Measurements from ENCODE around the gene BCR.

Gene BCR

DNA sequence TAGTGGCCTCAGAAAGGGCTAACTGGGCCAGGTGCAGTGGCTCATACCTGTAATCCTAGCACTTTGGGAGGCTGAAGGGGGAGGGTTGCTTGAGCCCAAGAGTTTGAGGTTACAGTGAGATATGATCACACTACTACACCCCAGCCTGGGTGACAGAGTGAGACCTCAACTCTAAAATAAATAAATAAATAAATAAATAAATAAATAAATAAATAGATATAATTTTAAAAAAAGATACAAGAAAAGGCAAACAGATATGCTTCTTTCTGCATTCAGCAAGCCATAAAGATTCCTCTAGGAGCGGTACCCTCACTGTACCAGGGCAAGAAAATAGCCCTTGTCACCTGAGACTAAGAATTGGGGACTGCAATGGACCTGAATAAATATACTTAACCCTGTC, 37.2 kb upstream of the BCR start:
- DNase-seq (ENCODE audit: insufficient read length) (no peak), FAIRE-seq (no peak)
- no peak for TF ChIP-seq POLR2A (IDR thresholded peaks at IDR 0.05; ENCODE audit: low read depth, low read length)
- TF ChIP-seq TAF1 (IDR thresholded peaks at IDR 0.05; ENCODE audit: borderline replicate concordance, low read depth, low read length), result no peak
- no peak for TF ChIP-seq POLR2AphosphoS5 (IDR thresholded peaks at IDR 0.05; ENCODE audit: low read depth, low read length)

DNA sequence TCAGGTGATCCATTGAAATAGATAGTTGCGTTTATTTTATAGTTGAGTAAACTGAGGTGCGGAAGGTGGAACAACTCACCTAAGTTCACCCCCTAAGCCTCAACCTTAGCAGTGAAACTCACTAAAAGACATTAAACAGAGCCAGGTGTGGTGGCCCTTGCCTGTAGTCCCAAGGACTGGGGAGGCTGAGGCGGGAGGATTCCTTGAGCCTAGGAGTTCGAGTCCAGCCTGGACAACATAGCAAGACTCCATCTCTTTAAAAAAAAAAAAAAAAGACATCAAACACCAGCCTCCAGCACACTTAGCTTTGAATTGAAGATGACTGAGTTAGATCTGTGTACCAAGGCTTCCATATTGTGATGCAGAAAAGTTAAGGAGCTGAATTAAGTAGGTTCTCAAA, 35.9 kb upstream of the BCR start:
- FAIRE-seq (no peak), DNase-seq (ENCODE audit: insufficient read length) (no peak)
- no peak for TF ChIP-seq POLR2AphosphoS5 (IDR thresholded peaks at IDR 0.05; ENCODE audit: low read depth, low read length)
- no peak for TF ChIP-seq TAF1 (IDR thresholded peaks at IDR 0.05; ENCODE audit: borderline replicate concordance, low read depth, low read length)
- TF ChIP-seq POLR2A (IDR thresholded peaks at IDR 0.05; ENCODE audit: low read depth, low read length), result no peak

- peak; percentile 78 for FAIRE-seq
- TF ChIP-seq POLR2AphosphoS5 (IDR thresholded peaks at IDR 0.05; ENCODE audit: low read depth, low read length), result no peak
- no peak for TF ChIP-seq TAF1 (IDR thresholded peaks at IDR 0.05; ENCODE audit: borderline replicate concordance, low read depth, low read length)
- no peak for TF ChIP-seq POLR2A (IDR thresholded peaks at IDR 0.05; ENCODE audit: low read depth, low read length)
- DNase-seq (ENCODE audit: insufficient read length), result peak; percentile 79
Measured at GRCh38 chr22:23144932-23145877, 35.1 kb upstream of the BCR start, which contains the start of gene RAB36. TSS of gene RAB36 (plus strand) at chr22:23145477. CDS start at chr22:23146617, 1,140 bp downstream.

GRCh38 chr22:23145878-23146470, 34.3 kb upstream of the BCR start:
- TF ChIP-seq POLR2A (IDR thresholded peaks at IDR 0.05; ENCODE audit: low read depth, low read length) (no peak), POLR2AphosphoS5 (IDR thresholded peaks at IDR 0.05; ENCODE audit: low read depth, low read length) (no peak), TAF1 (IDR thresholded peaks at IDR 0.05; ENCODE audit: borderline replicate concordance, low read depth, low read length) (no peak)
- DNase-seq (ENCODE audit: insufficient read length) (no peak), FAIRE-seq (no peak)

DNA sequence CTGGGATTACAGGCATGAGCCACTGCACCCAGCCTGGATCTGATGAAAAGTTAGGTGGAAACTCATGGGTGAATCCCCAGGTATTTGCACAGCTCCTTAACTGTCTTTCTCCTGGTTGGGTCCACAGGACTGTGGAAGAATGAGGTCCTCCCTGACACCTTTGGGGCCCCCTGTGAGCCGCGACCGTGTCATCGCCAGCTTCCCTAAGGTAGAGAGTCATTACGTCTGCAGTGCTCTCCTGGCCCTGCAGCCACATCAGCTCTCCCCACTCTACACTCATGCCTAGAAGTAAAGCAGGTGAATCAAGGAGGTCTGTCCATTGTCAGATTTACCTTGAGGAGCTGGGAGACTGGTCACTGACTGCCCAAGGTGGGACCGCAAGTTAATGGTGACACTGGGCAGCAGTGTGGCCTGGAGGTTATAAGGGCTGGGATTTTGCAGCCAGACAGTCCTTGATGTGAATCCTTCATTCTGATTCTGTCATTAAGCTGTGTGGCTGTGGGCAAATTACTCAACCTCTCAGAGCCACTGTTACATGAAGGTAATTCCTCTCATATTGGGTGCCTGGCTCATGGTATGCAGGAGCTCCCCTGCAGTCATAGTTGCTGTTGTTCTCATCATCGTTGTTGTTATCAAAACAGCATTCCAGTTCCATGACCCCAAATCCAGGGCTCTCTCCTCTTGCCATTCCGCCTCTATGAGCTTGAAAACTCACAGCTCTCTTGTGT, 33.7 kb upstream of the BCR start:
- DNase-seq (ENCODE audit: insufficient read length) (no peak), FAIRE-seq (no peak)
- TF ChIP-seq TAF1 (IDR thresholded peaks at IDR 0.05; ENCODE audit: borderline replicate concordance, low read depth, low read length) (no peak), POLR2A (IDR thresholded peaks at IDR 0.05; ENCODE audit: low read depth, low read length) (no peak), POLR2AphosphoS5 (IDR thresholded peaks at IDR 0.05; ENCODE audit: low read depth, low read length) (no peak)

GRCh38 chr22:23147617-23148387, 32.5 kb upstream of the BCR start:
- FAIRE-seq (no peak), DNase-seq (ENCODE audit: insufficient read length) (no peak)
- TF ChIP-seq POLR2AphosphoS5 (IDR thresholded peaks at IDR 0.05; ENCODE audit: low read depth, low read length) (no peak), POLR2A (IDR thresholded peaks at IDR 0.05; ENCODE audit: low read depth, low read length) (no peak), TAF1 (IDR thresholded peaks at IDR 0.05; ENCODE audit: borderline replicate concordance, low read depth, low read length) (no peak)

GRCh38 chr22:23149743-23150238, 30.5 kb upstream of the BCR start:
- DNase-seq (ENCODE audit: insufficient read length) (no peak), FAIRE-seq (no peak)
- TF ChIP-seq POLR2A (IDR thresholded peaks at IDR 0.05; ENCODE audit: low read depth, low read length) (no peak), TAF1 (IDR thresholded peaks at IDR 0.05; ENCODE audit: borderline replicate concordance, low read depth, low read length) (no peak), POLR2AphosphoS5 (IDR thresholded peaks at IDR 0.05; ENCODE audit: low read depth, low read length) (no peak)

DNA sequence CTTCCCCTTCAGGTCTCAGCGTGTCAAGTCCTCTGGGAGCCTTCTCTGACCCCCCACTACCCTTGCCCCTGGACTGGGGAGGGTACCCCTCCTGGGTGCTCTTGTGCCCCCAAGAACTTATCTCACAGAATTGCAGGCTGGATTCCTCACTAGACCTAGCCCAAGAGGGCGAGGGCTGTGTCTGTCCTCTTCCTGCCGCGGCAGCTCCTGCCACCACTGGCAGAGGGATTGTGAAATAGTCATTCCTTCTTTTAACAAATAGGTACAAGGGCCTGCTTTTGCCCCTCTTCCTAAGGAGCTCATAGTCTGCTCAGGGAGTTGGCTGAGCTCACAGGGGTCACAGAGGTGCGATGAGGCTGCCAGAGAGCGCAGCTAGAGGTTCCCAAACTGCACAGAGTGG, 29.5 kb upstream of the BCR start:
- no peak for TF ChIP-seq POLR2AphosphoS5 (IDR thresholded peaks at IDR 0.05; ENCODE audit: low read depth, low read length)
- no peak for TF ChIP-seq TAF1 (IDR thresholded peaks at IDR 0.05; ENCODE audit: borderline replicate concordance, low read depth, low read length)
- no peak for TF ChIP-seq POLR2A (IDR thresholded peaks at IDR 0.05; ENCODE audit: low read depth, low read length)
- no peak for FAIRE-seq
- DNase-seq (ENCODE audit: insufficient read length), result no peak

GRCh38 chr22:23151827-23152226, 28.5 kb upstream of the BCR start:
- FAIRE-seq (no peak), DNase-seq (ENCODE audit: insufficient read length) (no peak)
- TF ChIP-seq TAF1 (IDR thresholded peaks at IDR 0.05; ENCODE audit: borderline replicate concordance, low read depth, low read length) (no peak), POLR2AphosphoS5 (IDR thresholded peaks at IDR 0.05; ENCODE audit: low read depth, low read length) (no peak), POLR2A (IDR thresholded peaks at IDR 0.05; ENCODE audit: low read depth, low read length) (no peak)

GRCh38 chr22:23152238-23153114, 27.8 kb upstream of the BCR start:
- FAIRE-seq, result no peak
- no peak for TF ChIP-seq POLR2AphosphoS5 (IDR thresholded peaks at IDR 0.05; ENCODE audit: low read depth, low read length)
- TF ChIP-seq TAF1 (IDR thresholded peaks at IDR 0.05; ENCODE audit: borderline replicate concordance, low read depth, low read length), result 0 out of 2 replicates have a peak, but pooled peaks have one; percentile 7
- no peak for DNase-seq (ENCODE audit: insufficient read length)

All from GM12892 (cell line).